GM06990 (cell line): ENCODE results near the gene C2orf80.

ENCODE experiments used
- DNase-seq: peaks from one replicate; pipeline ENCODE4 v3.0.0-alpha.2; 2011; ENCODE audit not compliant: insufficient read length; ENCODE audit errors: extremely low read depth
- H3K27me3 ChIP-seq: replicated peaks from 2 replicates; pipeline ENCODE4 v1.6.0; 2011; ENCODE audit warnings: low read length; ENCODE audit not compliant: control insufficient read depth, insufficient read depth
- H3K36me3 ChIP-seq: 2 replicates; pipeline ENCODE4 v1.5.1; 2011; ENCODE audit warnings: low read length; ENCODE audit not compliant: control insufficient read depth, insufficient read depth
- H3K4me3 ChIP-seq: replicated peaks from 2 replicates; pipeline ENCODE4 v1.5.1; 2011; ENCODE audit warnings: low read depth, mild to moderate bottlenecking, control low read depth, low read length
- TF ChIP-seq, protein P1 (sequence below): IDR thresholded peaks from 2 replicates; pipeline ENCODE4 v1.5.1; 2011; ENCODE audit warnings: low read length, control low read depth, mild to moderate bottlenecking, inconsistent platforms; ENCODE audit not compliant: insufficient read depth, poor library complexity, severe bottlenecking

The C2orf80 gene

DNA sequence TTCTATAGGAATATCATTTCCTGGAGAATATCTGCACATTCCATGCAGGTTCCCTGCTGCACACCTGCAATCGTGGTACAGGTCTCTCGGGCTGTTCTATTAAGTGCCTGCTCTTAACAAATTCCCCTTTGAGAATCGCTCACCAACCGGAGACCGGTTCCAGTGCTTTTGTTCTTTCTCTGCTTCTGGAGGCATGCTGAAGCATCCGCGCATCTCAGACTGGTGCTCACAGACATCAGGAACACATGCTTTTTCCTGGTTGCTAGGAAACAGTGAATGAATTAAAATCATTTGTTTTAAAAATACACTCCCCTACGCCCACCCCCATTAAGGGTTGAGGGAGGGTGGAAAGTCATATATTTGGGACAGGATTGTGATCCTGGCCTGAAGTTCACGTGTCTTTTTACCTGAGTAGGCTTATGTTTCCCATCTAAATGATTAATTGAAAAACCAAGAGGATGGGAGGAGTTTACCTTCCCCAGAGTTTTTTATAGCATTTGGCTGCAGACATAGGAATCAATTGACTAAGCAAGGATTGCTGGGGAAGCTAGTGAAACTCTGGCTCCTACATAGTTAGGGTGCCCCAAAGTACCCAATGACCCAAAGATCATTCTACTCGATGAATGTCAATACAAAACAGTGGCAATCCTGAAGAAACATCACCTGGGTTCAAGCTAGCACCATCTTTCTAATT is at the start of gene C2orf80:
Gene C2orf80, minus strand, starts transcription at position 221 of the 694 bp plus-strand sequence. CDS start 3,044 bp downstream, outside the sequence.
- Histone ChIP-seq H3K4me3 (no peak within 1 kb of the TSS), H3K36me3 (no peaks in the 10 kb centered on the region), H3K27me3 (no peaks in the 10 kb centered on the region)
- DNase-seq: no peak
- TF ChIP-seq, protein P1, sequence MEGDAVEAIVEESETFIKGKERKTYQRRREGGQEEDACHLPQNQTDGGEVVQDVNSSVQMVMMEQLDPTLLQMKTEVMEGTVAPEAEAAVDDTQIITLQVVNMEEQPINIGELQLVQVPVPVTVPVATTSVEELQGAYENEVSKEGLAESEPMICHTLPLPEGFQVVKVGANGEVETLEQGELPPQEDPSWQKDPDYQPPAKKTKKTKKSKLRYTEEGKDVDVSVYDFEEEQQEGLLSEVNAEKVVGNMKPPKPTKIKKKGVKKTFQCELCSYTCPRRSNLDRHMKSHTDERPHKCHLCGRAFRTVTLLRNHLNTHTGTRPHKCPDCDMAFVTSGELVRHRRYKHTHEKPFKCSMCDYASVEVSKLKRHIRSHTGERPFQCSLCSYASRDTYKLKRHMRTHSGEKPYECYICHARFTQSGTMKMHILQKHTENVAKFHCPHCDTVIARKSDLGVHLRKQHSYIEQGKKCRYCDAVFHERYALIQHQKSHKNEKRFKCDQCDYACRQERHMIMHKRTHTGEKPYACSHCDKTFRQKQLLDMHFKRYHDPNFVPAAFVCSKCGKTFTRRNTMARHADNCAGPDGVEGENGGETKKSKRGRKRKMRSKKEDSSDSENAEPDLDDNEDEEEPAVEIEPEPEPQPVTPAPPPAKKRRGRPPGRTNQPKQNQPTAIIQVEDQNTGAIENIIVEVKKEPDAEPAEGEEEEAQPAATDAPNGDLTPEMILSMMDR: no peak

DNA sequence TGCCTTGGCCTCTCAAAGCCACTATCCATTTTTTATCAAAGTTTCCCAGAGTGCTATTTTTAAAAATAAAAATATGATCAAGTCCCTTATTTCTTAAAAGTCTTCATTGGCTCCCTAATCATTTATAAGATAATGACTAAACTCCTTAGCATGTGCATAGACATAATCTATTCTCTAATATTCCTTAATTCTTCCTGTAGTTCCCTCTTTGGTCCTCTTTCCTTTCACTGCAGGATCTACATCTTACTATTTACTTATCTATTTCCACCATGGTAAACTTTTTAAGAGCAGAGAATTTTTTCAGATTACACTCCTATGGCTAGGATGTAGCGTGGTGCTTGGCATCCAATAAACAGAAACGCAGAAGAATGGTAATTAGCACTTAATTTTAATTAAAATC is 46.0 kb upstream of the C2orf80 start:
- TF ChIP-seq, protein P1: no peak
- H3K27me3 ChIP-seq: no peaks in the 10 kb centered on the region
- no peak overlapping the region for H3K4me3 ChIP-seq
- H3K36me3 ChIP-seq: peaks cover 6% of the 10 kb centered on the region
- DNase-seq: no peak

DNA sequence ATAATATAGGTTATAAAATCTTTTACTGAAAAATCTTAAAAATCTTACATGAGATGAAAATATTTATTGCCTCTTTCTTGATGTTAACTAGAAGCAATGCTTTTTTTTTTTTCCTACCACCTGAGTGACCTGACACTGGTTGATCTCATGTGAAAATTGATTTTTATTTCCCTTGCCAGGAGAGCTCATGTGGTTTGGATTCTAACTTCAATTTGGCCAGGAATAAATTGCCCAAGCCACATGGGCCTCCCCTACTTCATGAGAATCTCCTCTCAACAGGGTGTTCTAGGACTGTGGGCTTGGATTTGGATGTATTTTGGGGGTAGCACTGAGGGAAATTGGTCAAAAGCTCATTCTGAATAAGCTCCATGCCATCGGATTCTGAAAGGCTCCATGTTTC is 45.0 kb upstream of the C2orf80 start:
- H3K4me3 ChIP-seq: no peak overlapping the region
- TF ChIP-seq, protein P1: no peak
- H3K27me3 ChIP-seq: no peaks in the 10 kb centered on the region
- H3K36me3 ChIP-seq: peaks cover 6% of the 10 kb centered on the region
- no peak for DNase-seq

DNA sequence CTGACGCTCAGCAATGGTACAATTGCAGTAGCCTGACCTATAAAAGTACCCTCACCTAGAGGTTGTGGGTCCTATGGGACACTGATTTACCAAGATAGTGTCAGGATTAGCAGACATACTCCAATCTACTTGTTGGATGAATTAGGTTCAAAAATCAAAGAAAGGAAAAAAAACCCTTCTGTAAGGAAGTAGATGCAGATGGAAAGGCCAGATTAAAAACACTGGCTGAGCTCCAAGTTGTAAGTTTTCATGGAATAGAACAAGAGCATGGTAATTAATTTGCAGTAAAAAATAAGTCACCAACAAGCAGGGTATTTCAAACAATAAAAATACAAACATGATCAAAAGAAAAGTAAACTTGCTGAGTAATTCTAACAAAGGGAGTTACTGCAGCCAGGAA is 38.6 kb upstream of the C2orf80 start:
- DNase-seq: no peak

DNA sequence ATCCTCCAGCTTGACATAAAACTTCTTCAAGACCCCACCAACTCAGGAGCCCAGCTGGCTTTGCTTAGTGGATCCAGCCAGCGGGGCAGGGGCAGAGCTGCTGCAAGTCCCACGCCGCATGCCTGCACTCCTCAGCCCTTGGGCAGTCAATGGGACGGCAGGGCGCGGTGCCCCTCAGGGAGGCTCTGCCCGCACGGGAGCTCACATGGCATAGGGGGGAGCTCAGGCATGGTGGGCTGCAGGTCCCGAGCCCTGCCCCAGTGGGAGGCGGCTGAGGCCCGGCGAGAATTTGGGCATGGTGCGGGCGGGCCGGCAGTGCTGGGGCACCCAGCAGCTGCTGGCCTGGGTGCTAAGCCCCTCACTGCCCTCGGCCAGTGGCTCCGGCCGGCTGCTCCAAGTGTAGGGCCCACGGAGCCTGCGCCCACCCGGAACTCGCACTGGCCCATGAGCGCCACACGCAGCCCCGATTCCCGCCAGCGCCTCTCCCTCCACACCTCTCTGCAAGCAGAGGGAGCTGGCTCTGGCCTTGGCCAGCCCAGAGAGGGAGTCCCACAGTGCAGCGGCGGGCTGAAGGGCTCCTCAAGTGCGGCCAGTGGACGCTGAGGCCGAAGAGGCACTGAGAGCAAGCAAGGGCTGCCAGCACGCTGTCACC is 37.9 kb upstream of the C2orf80 start:
- DNase-seq: no peak
- Histone ChIP-seq H3K27me3 (no peaks in the 10 kb centered on the region), H3K4me3 (no peak overlapping the region), H3K36me3 (no peaks in the 10 kb centered on the region)
- TF ChIP-seq, protein P1: no peak

More for the DNA sequence above, 38.6 kb upstream of the C2orf80 start:
- TF ChIP-seq, protein P1: no peak
- H3K27me3 ChIP-seq: no peaks in the 10 kb centered on the region
- H3K4me3 ChIP-seq: no peak overlapping the region
- no peaks in the 10 kb centered on the region for H3K36me3 ChIP-seq
